ENCODE measurements around the gene RIPK4.
"Not testable (repeated sequence)": the region's sequence is repeated elsewhere in the genome, so short reads cannot be mapped to it uniquely, and the experiment has no call there.

Gene RIPK4

DNA sequence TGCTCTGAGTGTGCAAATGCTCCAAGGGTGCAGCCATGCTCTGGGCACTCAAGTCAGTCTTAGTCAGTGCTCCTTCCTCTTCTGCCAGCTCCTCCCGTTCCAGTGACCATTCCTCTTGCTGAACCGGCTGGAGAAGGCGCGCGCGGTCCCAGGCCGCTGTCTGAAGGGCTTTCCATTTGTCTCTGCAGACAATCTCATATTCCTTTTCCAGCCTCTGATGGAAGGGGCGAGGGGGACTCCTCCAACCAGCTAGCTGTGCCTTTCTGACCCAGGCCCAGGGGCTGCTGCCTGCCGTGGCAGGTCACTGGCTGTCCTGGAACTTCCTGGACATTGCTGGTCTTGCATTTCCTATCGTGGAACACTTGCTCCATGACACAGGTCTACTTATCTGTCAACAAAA, 67.5 kb downstream of the RIPK4 start:
- H3K4me3 ChIP-seq (ENCODE audit: low read depth, low read length): no peak overlapping the region
- in situ Hi-C loops (cut with HindIII; ENCODE audit: low sequenced_read_pairs): no loop called here
- TF ChIP-seq CTCF (IDR thresholded peaks at IDR 0.05; ENCODE audit: low read depth, low read length): no peak
- DNase-seq (ENCODE audit: low read depth, low spot score): no peak

- in situ Hi-C loops (cut with HindIII; ENCODE audit: low sequenced_read_pairs): no loop called here
- TF ChIP-seq CTCF (IDR thresholded peaks at IDR 0.05; ENCODE audit: low read depth, low read length): no peak
- H3K4me3 ChIP-seq (ENCODE audit: low read depth, low read length): no peak overlapping the region
- DNase-seq (ENCODE audit: low read depth, low spot score): no peak
These were observed 68.8 kb downstream of the RIPK4 start for GRCh38 chr21:41698071-41698470.

DNA sequence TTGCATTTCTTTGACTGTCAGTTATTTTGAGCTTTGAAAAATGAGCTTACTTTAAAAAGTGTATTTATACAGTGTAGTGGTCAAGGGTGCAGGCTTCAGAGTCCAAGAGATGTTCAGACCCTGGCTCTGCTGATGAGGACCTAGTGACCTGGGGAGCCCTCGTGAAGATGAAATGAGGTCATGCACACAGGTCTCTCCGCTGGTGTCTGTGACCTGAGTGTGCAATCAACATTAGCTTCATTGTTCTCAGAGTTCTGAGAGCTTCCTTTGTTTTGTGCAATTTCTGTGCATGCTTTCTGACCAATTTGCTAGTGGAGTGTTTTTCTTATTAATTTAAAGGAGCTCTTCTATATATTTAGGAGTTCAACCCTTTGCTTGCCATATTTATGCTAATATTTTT, 71.3 kb downstream of the RIPK4 start:
- DNase-seq (ENCODE audit: low read depth, low spot score): no peak
- no peak overlapping the region for H3K4me3 ChIP-seq (ENCODE audit: low read depth, low read length)
- no peak for TF ChIP-seq CTCF (IDR thresholded peaks at IDR 0.05; ENCODE audit: low read depth, low read length)
- in situ Hi-C loops (cut with HindIII; ENCODE audit: low sequenced_read_pairs): no loop called here

DNA sequence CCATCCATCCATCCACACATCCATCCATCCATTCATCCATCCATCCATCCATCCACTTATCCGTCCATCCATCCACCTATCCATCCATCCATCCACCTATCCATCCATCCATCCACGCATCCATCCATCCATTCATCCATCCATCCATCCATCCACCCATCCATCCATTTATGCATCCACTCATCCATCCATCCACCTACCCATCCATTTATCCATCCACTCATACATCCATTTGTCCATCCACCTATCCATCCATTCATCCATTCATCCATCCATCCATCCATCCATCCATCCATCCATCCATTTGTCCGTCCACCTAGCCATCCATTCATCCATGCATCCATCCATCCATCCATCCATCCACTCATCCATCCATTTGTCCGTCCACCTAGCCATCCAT, 72.8 kb downstream of the RIPK4 start:
- H3K4me3 ChIP-seq (ENCODE audit: low read depth, low read length); DNase-seq (ENCODE audit: low read depth, low spot score); in situ Hi-C loops (cut with HindIII; ENCODE audit: low sequenced_read_pairs): not testable (repeated sequence)

GRCh38 chr21:41692185-41692565, 74.7 kb downstream of the RIPK4 start:
- no peak for DNase-seq (ENCODE audit: low read depth, low spot score)
- H3K4me3 ChIP-seq (ENCODE audit: low read depth, low read length): no peak overlapping the region
- TF ChIP-seq CTCF (IDR thresholded peaks at IDR 0.05; ENCODE audit: low read depth, low read length): no peak
- in situ Hi-C loops (cut with HindIII; ENCODE audit: low sequenced_read_pairs): no loop called here

GRCh38 chr21:41691205-41692184, 75.4 kb downstream of the RIPK4 start:
- H3K4me3 ChIP-seq (ENCODE audit: low read depth, low read length): no peak overlapping the region
- no peak for DNase-seq (ENCODE audit: low read depth, low spot score)
- TF ChIP-seq CTCF (IDR thresholded peaks at IDR 0.05; ENCODE audit: low read depth, low read length): no peak
- in situ Hi-C loops (cut with HindIII; ENCODE audit: low sequenced_read_pairs): no loop called here

Measured in astrocyte of the spinal cord (primary cell).